ENCODE measurements around the gene PIWIL4. TPM values are rescaled to one million over a fixed set of nuclear protein-coding genes. Genes with fewer than 3 reads are reported as not detected.

Gene PIWIL4
- polyA plus RNA-seq, 1 donor: 16.0 TPM

DNA sequence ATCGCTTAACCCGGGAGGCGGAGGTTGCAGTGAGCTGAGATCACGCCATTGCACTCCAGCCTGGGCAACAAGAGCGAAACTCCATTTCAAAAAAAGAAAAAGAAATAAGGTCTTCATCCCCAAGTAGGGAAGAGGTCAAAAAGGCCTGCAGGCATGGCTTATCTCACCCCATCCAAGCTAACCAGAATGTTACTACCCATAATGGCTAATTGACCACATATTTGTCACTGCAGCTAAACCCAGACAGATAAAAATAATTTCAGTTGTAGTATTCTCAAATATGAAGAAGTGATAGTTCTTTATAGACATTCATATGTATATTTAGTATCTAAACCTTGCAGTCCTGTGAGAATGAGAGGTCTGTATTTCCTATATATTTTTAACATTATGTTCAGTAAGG is 17.8 kb downstream of the PIWIL4 start:
- H3K4me3 ChIP-seq (ENCODE audit: low read length): no peak overlapping the region
- H3K27me3 ChIP-seq (ENCODE audit: control insufficient read depth, insufficient read depth, low read length): no peaks in the 10 kb centered on the region
- WGBS (ENCODE audit: insufficient coverage, low lambda C conversion rate): no CpG with 5 or more reads among the region's 5 CpGs
- no peak for DNase-seq
- H3K27ac ChIP-seq (ENCODE audit: low read length): no peak overlapping the region
- H3K4me1 ChIP-seq (ENCODE audit: control insufficient read depth, insufficient read depth, low read length): peaks cover 5% of the 10 kb centered on the region
- peaks cover 26% of the 10 kb centered on the region for H3K36me3 ChIP-seq (ENCODE audit: control insufficient read depth, insufficient read depth, low read length)
- no peaks in the 10 kb centered on the region for H3K9me3 ChIP-seq (ENCODE audit: control insufficient read depth, low read depth, low read length)

DNA sequence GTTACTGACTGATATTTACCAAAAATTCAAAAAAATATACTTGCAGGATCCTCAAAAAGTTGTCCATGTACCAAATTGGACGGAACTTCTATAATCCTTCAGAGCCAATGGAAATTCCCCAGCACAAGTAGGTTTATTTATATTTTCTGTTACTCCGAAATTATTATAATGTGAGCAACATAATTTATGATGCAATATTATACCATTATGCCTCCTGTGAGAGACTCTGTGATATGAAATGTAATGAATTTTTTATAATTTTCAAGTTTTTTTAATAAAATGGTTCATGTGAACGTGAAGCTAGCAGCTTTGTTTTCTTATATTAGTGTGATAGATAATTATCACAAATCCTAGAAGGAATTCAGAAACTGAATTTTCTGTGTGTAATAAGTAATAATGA is 18.2 kb downstream of the PIWIL4 start:
- Histone ChIP-seq H3K9me3 (ENCODE audit: control insufficient read depth, low read depth, low read length) (no peaks in the 10 kb centered on the region), H3K27ac (ENCODE audit: low read length) (no peak overlapping the region), H3K4me1 (ENCODE audit: control insufficient read depth, insufficient read depth, low read length) (peaks cover 5% of the 10 kb centered on the region), H3K4me3 (ENCODE audit: low read length) (no peak overlapping the region), H3K36me3 (ENCODE audit: control insufficient read depth, insufficient read depth, low read length) (peaks cover 29% of the 10 kb centered on the region), H3K27me3 (ENCODE audit: control insufficient read depth, insufficient read depth, low read length) (no peaks in the 10 kb centered on the region)
- WGBS (ENCODE audit: insufficient coverage, low lambda C conversion rate): 100% methylated on average over 2 of the region's 3 CpGs
- DNase-seq: no peak

DNA sequence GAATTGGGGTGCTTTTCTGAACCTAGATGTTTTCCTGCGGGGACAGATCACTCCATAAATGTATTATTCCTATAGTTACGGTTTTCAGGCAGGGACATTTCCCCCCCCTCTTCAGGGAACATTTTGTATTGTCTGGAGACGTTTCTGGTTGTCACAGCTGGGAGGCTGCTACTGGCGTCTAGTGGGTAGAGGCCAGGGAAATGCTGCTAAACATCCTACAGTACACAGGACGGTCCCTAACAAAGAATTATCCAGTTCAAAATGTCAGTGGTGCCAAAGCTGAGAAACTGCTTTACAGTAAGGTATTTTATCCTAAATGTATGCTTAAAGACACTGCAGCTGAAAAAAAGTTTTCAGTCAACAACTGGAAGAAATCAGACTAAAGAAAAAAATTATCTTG is 19.4 kb downstream of the PIWIL4 start:
- Histone ChIP-seq H3K4me3 (ENCODE audit: low read length) (no peak overlapping the region), H3K4me1 (ENCODE audit: control insufficient read depth, insufficient read depth, low read length) (peaks cover 5% of the 10 kb centered on the region), H3K9me3 (ENCODE audit: control insufficient read depth, low read depth, low read length) (no peaks in the 10 kb centered on the region), H3K27me3 (ENCODE audit: control insufficient read depth, insufficient read depth, low read length) (no peaks in the 10 kb centered on the region), H3K36me3 (ENCODE audit: control insufficient read depth, insufficient read depth, low read length) (peaks cover 35% of the 10 kb centered on the region), H3K27ac (ENCODE audit: low read length) (peak overlapping the region; percentile 7)
- peak in 1 of 2 donors; percentile 24 for DNase-seq
- WGBS (ENCODE audit: insufficient coverage, low lambda C conversion rate): no CpG with 5 or more reads among the region's 5 CpGs

DNA sequence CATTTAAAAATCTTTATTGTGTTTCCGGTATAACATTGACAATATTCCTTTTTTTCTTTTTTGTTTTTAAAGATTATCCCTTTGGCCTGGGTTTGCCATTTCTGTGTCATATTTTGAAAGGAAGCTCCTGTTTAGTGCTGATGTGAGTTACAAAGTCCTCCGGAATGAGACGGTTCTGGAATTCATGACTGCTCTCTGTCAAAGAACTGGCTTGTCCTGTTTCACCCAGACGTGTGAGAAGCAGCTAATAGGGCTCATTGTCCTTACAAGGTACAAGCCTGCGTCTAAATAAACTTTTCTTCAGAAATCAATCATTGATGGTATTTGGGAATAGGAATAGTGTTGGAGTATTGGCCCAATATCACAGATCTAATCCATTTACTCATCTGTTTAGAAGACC is 19.8 kb downstream of the PIWIL4 start:
- peak; percentile 55 to 82 for DNase-seq
- no peaks in the 10 kb centered on the region for H3K9me3 ChIP-seq (ENCODE audit: control insufficient read depth, low read depth, low read length)
- H3K36me3 ChIP-seq (ENCODE audit: control insufficient read depth, insufficient read depth, low read length): peaks cover 34% of the 10 kb centered on the region
- peak overlapping the region; percentile 23 for H3K27ac ChIP-seq (ENCODE audit: low read length)
- H3K4me1 ChIP-seq (ENCODE audit: control insufficient read depth, insufficient read depth, low read length): peaks cover 5% of the 10 kb centered on the region
- no peaks in the 10 kb centered on the region for H3K27me3 ChIP-seq (ENCODE audit: control insufficient read depth, insufficient read depth, low read length)
- WGBS (ENCODE audit: insufficient coverage, low lambda C conversion rate): 25% methylated on average over 1 of the region's 5 CpGs
- no peak overlapping the region for H3K4me3 ChIP-seq (ENCODE audit: low read length)

DNA sequence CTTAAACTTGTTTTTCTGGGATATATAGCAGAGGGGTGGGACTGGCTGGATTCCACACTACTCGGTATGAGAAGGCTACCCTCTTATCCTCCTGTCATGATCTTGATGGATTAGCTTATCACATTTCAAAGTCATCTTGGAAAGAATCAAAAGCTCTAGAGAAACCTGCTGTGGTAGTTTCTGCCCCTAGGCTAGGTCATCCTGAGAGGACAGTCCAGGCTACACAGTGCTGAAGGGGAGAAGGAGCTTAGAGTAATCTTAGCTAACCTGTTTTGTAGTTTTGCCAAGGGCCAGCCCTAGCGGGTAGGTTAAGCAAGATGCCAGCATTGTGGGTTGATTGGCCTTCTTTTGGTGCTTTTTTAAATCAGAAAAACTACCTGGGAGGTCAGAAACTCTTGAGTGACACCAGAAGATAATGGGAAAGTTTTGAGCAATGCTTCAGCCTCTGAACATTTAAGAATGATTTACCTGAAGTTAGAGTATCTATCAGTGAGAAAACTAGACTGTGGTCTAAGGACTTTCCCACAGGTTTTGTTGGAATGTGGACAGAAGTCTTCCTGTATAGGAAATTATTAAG is 21.3 kb downstream of the PIWIL4 start:
- H3K36me3 ChIP-seq (ENCODE audit: control insufficient read depth, insufficient read depth, low read length): peaks cover 38% of the 10 kb centered on the region
- H3K27ac ChIP-seq (ENCODE audit: low read length): no peak overlapping the region
- WGBS (ENCODE audit: insufficient coverage, low lambda C conversion rate): 33% methylated on average over 1 of the region's 2 CpGs
- H3K4me1 ChIP-seq (ENCODE audit: control insufficient read depth, insufficient read depth, low read length): peaks cover 5% of the 10 kb centered on the region
- DNase-seq: peak in 1 of 2 donors; percentile 7
- no peaks in the 10 kb centered on the region for H3K9me3 ChIP-seq (ENCODE audit: control insufficient read depth, low read depth, low read length)
- no peak overlapping the region for H3K4me3 ChIP-seq (ENCODE audit: low read length)
- H3K27me3 ChIP-seq (ENCODE audit: control insufficient read depth, insufficient read depth, low read length): no peaks in the 10 kb centered on the region

DNA sequence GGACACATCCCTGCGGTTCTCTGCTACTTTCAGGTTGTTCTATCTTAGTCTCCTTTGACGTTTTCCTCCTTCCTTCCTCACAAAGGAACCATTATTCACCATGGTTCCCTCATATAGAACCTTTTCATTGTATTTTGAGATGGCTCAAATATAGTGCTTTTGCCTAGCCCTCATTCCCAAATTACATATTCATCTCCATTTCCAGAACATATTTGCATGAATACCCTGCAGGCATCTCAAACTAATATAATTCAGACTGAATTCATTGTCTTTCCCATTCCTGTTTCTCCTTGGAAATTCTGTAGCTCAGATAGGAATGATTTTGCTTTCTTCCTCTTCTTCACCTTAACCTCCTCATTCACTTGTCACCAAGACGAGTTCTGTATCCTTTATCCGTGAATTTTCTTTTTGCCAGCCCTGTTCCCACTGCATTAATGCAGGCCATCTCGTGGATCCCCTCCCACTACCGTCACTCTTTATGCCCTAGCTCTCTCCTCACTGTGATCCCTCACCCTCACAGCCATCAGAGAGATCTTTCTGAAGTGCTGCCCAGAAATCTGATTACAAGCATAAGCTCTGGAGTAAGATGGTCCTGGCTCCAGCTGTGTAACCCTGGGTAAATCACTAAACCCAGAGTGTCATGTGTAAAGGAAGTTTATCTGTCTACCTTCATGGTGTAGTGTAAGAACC is 23.3 kb downstream of the PIWIL4 start:
- Histone ChIP-seq H3K27me3 (ENCODE audit: control insufficient read depth, insufficient read depth, low read length) (no peaks in the 10 kb centered on the region), H3K4me1 (ENCODE audit: control insufficient read depth, insufficient read depth, low read length) (peaks cover 5% of the 10 kb centered on the region), H3K4me3 (ENCODE audit: low read length) (no peak overlapping the region), H3K36me3 (ENCODE audit: control insufficient read depth, insufficient read depth, low read length) (peaks cover 40% of the 10 kb centered on the region), H3K27ac (ENCODE audit: low read length) (no peak overlapping the region), H3K9me3 (ENCODE audit: control insufficient read depth, low read depth, low read length) (no peaks in the 10 kb centered on the region)
- 75% methylated on average over 4 of the region's 6 CpGs for WGBS (ENCODE audit: insufficient coverage, low lambda C conversion rate)
- no peak for DNase-seq

DNA sequence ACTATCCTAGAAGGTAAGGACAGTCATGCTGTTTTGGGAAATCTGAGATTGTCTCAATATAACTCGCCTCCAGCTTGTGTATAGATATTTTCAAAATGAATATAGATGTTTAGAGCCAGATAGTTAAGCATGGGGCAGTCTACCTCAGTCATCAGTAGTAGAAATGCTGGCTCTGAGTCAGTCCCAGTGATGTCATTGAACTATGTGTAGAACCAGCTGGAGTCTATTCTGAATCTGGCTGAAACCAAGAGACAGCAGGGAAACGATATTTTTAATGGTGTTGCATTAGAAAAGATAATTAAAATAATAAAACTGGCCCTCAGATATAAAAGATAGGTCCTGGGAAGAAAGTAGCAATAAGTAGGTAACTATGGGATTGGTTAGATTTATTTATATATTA is 25.9 kb downstream of the PIWIL4 start:
- H3K4me1 ChIP-seq (ENCODE audit: control insufficient read depth, insufficient read depth, low read length): no peaks in the 10 kb centered on the region
- H3K27me3 ChIP-seq (ENCODE audit: control insufficient read depth, insufficient read depth, low read length): no peaks in the 10 kb centered on the region
- WGBS (ENCODE audit: insufficient coverage, low lambda C conversion rate): 100% methylated on average over 1 of the region's 2 CpGs
- peaks cover 52% of the 10 kb centered on the region for H3K36me3 ChIP-seq (ENCODE audit: control insufficient read depth, insufficient read depth, low read length)
- DNase-seq: no peak
- H3K27ac ChIP-seq (ENCODE audit: low read length): no peak overlapping the region
- no peak overlapping the region for H3K4me3 ChIP-seq (ENCODE audit: low read length)
- H3K9me3 ChIP-seq (ENCODE audit: control insufficient read depth, low read depth, low read length): no peaks in the 10 kb centered on the region

DNA sequence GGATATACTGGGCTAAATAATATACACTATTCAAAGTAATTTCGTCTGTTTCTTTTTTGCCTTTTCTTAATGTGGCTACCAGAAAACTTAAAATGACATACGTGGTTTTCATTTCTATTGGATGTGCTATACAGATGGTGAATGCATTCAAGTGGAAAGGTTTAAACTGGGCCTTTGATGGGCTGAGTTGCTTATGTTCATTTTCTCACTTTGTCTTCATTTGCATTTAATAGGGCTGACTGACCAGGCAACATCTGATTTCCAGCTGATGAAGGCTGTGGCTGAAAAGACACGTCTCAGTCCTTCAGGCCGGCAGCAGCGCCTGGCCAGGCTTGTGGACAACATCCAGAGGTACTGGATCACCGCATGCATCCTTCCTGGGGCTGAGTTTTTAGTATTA is 27.9 kb downstream of the PIWIL4 start:
- WGBS (ENCODE audit: insufficient coverage, low lambda C conversion rate): 100% methylated on average over 1 of the region's 6 CpGs
- Histone ChIP-seq H3K4me3 (ENCODE audit: low read length) (no peak overlapping the region), H3K36me3 (ENCODE audit: control insufficient read depth, insufficient read depth, low read length) (peaks cover 57% of the 10 kb centered on the region), H3K27ac (ENCODE audit: low read length) (no peak overlapping the region), H3K9me3 (ENCODE audit: control insufficient read depth, low read depth, low read length) (no peaks in the 10 kb centered on the region), H3K27me3 (ENCODE audit: control insufficient read depth, insufficient read depth, low read length) (no peaks in the 10 kb centered on the region), H3K4me1 (ENCODE audit: control insufficient read depth, insufficient read depth, low read length) (no peaks in the 10 kb centered on the region)
- DNase-seq: no peak

DNA sequence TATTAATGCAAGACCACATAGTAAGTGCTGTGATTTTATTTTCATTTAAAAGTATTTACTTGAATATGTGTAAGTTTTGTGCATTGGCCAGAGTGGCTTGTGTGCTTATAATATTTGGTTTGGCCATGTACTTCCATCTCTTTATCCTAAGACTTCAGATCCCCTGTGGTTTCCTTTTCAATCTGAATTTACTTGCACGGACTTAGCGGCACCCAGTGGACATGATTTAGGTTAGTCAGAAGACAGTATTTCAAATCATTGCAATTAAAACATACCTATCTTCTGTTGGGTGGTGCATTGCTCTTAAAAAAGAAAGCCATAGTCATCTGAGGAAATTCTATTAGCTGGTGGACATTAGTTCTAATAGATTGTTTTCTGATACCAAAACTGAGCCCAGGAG is 30.7 kb downstream of the PIWIL4 start:
- Histone ChIP-seq H3K27me3 (ENCODE audit: control insufficient read depth, insufficient read depth, low read length) (no peaks in the 10 kb centered on the region), H3K4me3 (ENCODE audit: low read length) (no peak overlapping the region), H3K4me1 (ENCODE audit: control insufficient read depth, insufficient read depth, low read length) (peaks cover 4% of the 10 kb centered on the region), H3K9me3 (ENCODE audit: control insufficient read depth, low read depth, low read length) (no peaks in the 10 kb centered on the region), H3K27ac (ENCODE audit: low read length) (no peak overlapping the region), H3K36me3 (ENCODE audit: control insufficient read depth, insufficient read depth, low read length) (peaks cover 43% of the 10 kb centered on the region)
- WGBS (ENCODE audit: insufficient coverage, low lambda C conversion rate): no CpG with 5 or more reads among the region's 2 CpGs
- DNase-seq: peak in 1 of 2 donors; percentile 9

DNA sequence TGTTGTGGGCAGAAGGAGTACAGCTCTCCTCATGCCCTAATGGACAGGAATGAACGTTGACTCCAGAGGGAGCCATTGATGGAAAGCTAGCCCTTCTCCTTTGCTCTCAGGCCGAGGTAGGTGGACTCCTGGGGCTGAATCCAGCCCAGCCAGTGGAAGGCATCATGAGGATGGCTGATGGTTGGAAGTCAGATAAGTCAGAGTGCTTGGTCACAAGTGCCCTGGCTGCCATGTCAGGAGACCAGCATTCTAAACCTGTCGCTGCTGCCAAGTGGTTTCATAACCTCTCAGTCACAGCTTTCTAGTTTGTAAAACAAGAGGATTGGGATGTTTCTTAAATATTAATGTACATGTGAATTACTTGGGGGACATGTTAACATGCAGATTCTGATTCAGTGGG is 32.3 kb downstream of the PIWIL4 start:
- peak in 1 of 2 donors; percentile 25 for DNase-seq
- no peaks in the 10 kb centered on the region for H3K9me3 ChIP-seq (ENCODE audit: control insufficient read depth, low read depth, low read length)
- no peaks in the 10 kb centered on the region for H3K27me3 ChIP-seq (ENCODE audit: control insufficient read depth, insufficient read depth, low read length)
- WGBS (ENCODE audit: insufficient coverage, low lambda C conversion rate): no CpG with 5 or more reads among the region's 3 CpGs
- H3K27ac ChIP-seq (ENCODE audit: low read length): no peak overlapping the region
- peaks cover 13% of the 10 kb centered on the region for H3K4me1 ChIP-seq (ENCODE audit: control insufficient read depth, insufficient read depth, low read length)
- H3K36me3 ChIP-seq (ENCODE audit: control insufficient read depth, insufficient read depth, low read length): peaks cover 39% of the 10 kb centered on the region
- H3K4me3 ChIP-seq (ENCODE audit: low read length): no peak overlapping the region
